Suppressor macrophage (primary cell): ENCODE results near the gene RNF123.

Experiments
- DNase-seq, 4 experiments: peaks; one replicate each; pipeline ENCODE4 v3.0.0-alpha.2; 2020 to 2022

The RNF123 gene

GRCh38 chr3:49659756-49660155 is 29.6 kb upstream of the RNF123 start:
- DNase-seq = no peak

- no peak for DNase-seq
Observed at GRCh38 chr3:49661281-49661680, 28.1 kb upstream of the RNF123 start.

GRCh38 chr3:49662021-49662420 is 27.3 kb upstream of the RNF123 start:
- no peak for DNase-seq

- no peak for DNase-seq
Observed at GRCh38 chr3:49662720-49663413, 26.5 kb upstream of the RNF123 start.

- DNase-seq = no peak
Observed at GRCh38 chr3:49663831-49664230, 25.5 kb upstream of the RNF123 start.

GRCh38 chr3:49664300-49664699 is 25.1 kb upstream of the RNF123 start:
- no peak for DNase-seq

- DNase-seq = peak in 3 of 4 experiments; percentile 6 to 41 (median 10)
Observed at GRCh38 chr3:49665822-49666519, 23.4 kb upstream of the RNF123 start.

GRCh38 chr3:49666592-49666991 is 22.8 kb upstream of the RNF123 start:
- DNase-seq = no peak

- DNase-seq = no peak
Observed at GRCh38 chr3:49667701-49668413, 21.5 kb upstream of the RNF123 start.

- DNase-seq = no peak
Observed at GRCh38 chr3:49668414-49668797, 21.0 kb upstream of the RNF123 start.

- DNase-seq = no peak
Observed at GRCh38 chr3:49668861-49669260, 20.5 kb upstream of the RNF123 start.

GRCh38 chr3:49669352-49669751 is 20.0 kb upstream of the RNF123 start:
- DNase-seq = no peak

GRCh38 chr3:49670940-49671290 is 18.4 kb upstream of the RNF123 start:
- DNase-seq = no peak

- peak; percentile 63 to 75 (median 69) for DNase-seq
Observed at GRCh38 chr3:49671291-49672288, 17.8 kb upstream of the RNF123 start.

GRCh38 chr3:49673121-49673714 is 16.1 kb upstream of the RNF123 start:
- peak; percentile 22 to 56 (median 33) for DNase-seq

GRCh38 chr3:49673715-49674496 is 15.5 kb upstream of the RNF123 start, which contains the start of gene APEH:
Gene APEH (plus strand): TSS chr3:49674351. CDS start chr3:49674402, 51 bp downstream.
- peak; percentile 98 to 99 (median 98) for DNase-seq

- DNase-seq = no peak
Observed at GRCh38 chr3:49674497-49674983, 14.8 kb upstream of the RNF123 start.

GRCh38 chr3:49675912-49676311 is 13.4 kb upstream of the RNF123 start:
- DNase-seq = no peak

GRCh38 chr3:49680493-49681231 is 8.7 kb upstream of the RNF123 start:
- DNase-seq = no peak

- no peak for DNase-seq
Observed at GRCh38 chr3:49681232-49681522, 8.2 kb upstream of the RNF123 start.
